Right lobe of liver (tissue), 6 donors: Measurements from ENCODE around the gene ENO2. TPM values are rescaled to one million over a fixed set of nuclear protein-coding genes. Genes with fewer than 3 reads are reported as not detected.

Experiments used
- ATAC-seq, 4 donors: fragments of 200-7000 bp; cut with Tn5 transposase; one replicate each; pipeline ENCODE4 v1.9.1; 2020; ENCODE audit warnings: mild to moderate bottlenecking in 4 of 4, moderate library complexity in 4 of 4
- DNase-seq, 3 donors: peaks; one replicate each; pipeline ENCODE4 v3.0.0-alpha.2; 2020
- H3K27ac ChIP-seq, 3 donors: fragments of 200-600 bp; one replicate each; pipeline ENCODE4 v1.8.0; 2022
- H3K27me3 ChIP-seq, 2 donors: fragments of 200-600 bp; one replicate each; pipeline ENCODE4 v1.8.0; 2022
- H3K36me3 ChIP-seq, 4 donors: fragments of 200-600 bp; sonication (generic) in 1 of 4; one replicate each; pipeline versions ENCODE4 v1.5.1 to v1.8.0; 2017 to 2022; ENCODE audit warnings: control low read depth in 1 of 4
- H3K4me1 ChIP-seq, 4 donors: fragments of 200-600 bp; sonication (generic) in 1 of 4; one replicate each; pipeline versions ENCODE4 v1.5.1 to v1.8.0; 2017 to 2022; ENCODE audit warnings: control low read depth in 1 of 4
- H3K4me3 ChIP-seq, 3 donors: fragments of 200-600 bp; one replicate each; pipeline ENCODE4 v1.8.0; 2022
- H3K9me3 ChIP-seq, 4 donors: fragments of 200-600 bp; sonication (generic) in 1 of 4; one replicate each; pipeline versions ENCODE4 v1.5.1 to v1.8.0; 2017 to 2022; ENCODE audit warnings: control low read depth in 1 of 4
- POLR2A ChIP-seq: fragments of 450-650 bp; IDR thresholded peaks from one replicate; pipeline ENCODE4 v1.6.1; 2017; ENCODE audit warnings: antibody characterized with exemption, mild to moderate bottlenecking
- WGBS: methylation state at CpG from one replicate; pipeline ENCODE4 v1.1.6; 2018; ENCODE audit warnings: low coverage, low lambda C conversion rate; ENCODE audit not compliant: insufficient coverage; ENCODE audit errors: missing lambda C conversion rate; 5-methylcytosine and 5-hydroxymethylcytosine counted together
- intact Hi-C, 2 donors: fragments of 100-400 bp; cut with DNase I; formaldehyde crosslinking; loops; one replicate each; pipeline versions ENCODE4 v1.11.2 to v1.14.1; 2022
- total RNA-seq, 6 experiments: library from RNA; depleted of rRNA in 2 of 6; stranded (reverse); fragments of >200 nt in 2 of 6; fragmentation: NEBNext Ultra II Directional in 3 of 6; extraction: Animal tissue kit (Norgen Biotek cat#: 25700) in 3 of 6; gene quantifications; one replicate each; pipeline versions ENCODE4 v1.1.0 to v1.2.4, GENCODE V29; 2016 to 2023
- TF ChIP-seq, protein P1 (sequence below), 4 donors: fragments of 200-600 bp in 3 of 4; fragments of 450-650 bp in 1 of 4; IDR thresholded peaks; one replicate each; pipeline versions ENCODE4 v1.5.1 to v1.8.0; 2016 to 2022; ENCODE audit warnings: antibody characterized with exemption in 4 of 4, mild to moderate bottlenecking in 2 of 4
- donor health status: DM: no; HTN: yes; CAD: no.
- donor health status: DM: no; HTN: no; CAD: no.
- donor health status: DM: no; HTN: no; CAD: no.
- donor health status: DM: no; HTN: yes; CAD: no.
- donor health status: DM: no; HTN: yes; CAD: no.

The ENO2 gene
- total RNA-seq, 6 experiments from 2014 or later = 1.1 to 9.3 (median 2.0) TPM

DNA sequence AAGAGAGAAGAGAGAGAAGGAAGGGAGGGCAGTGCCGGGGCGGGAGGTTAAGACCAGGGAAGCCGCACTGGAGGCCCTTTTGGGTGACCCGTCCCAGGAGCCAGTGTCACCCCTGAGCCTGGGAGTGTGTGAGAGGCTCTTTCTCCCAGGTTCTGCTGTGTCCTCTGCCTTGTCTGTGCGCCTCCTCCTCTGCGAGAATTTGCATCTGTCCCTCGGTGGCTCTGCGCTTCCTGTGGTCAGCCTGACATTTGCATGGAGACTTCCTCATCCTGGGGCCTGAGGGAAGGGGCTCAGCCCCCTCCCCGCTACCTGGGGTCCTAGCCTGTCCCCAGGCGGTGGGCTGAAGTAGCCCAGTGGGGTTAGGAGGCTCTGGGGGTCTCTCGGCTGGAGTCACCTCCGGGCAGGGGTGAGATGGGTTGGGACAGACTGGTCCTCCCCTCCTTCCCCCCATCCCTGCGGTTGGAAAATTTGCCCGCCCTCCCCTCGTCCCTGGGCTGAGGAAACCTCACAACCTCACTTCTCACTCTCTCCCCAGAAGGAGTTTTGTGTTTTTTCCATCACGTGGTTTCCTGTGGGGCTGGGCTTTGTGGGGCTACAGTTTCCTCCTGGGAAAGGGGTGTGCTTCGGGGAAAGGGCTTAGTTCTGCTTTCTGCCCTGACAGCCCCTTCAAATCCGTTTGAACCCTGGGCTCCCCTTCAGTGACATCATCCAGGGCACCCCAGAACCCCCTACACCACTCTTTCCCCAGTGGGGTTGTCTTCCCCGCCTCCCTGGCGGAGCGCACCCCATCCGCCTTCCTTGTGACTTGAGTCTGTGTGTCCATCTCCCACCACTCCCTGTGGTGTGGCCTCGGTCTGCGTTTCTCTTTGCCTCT is 39.3 kb downstream of the ENO2 start:
- Histone ChIP-seq H3K9me3 (no peaks in the 10 kb centered on the region), H3K4me1 (no peaks in the 10 kb centered on the region), H3K36me3 (no peaks in the 10 kb centered on the region), H3K4me3 (peak overlapping the region; percentile 27 to 48 (median 31)), H3K27ac (peak overlapping the region; percentile 15 to 80 (median 77)), H3K27me3 (no peaks in the 10 kb centered on the region)
- intact Hi-C loops = loop anchor here in 1 of 2 donors (10.0 kb wide), 1 partner anchor 141 kb away; the partner anchor contains the start of gene C1R
- ATAC-seq (peak; percentile 36 to 67 (median 46)), DNase-seq (peak; percentile 61 to 77 (median 63))
- peak; percentile 57 for TF ChIP-seq POLR2A
- TF ChIP-seq, protein P1, sequence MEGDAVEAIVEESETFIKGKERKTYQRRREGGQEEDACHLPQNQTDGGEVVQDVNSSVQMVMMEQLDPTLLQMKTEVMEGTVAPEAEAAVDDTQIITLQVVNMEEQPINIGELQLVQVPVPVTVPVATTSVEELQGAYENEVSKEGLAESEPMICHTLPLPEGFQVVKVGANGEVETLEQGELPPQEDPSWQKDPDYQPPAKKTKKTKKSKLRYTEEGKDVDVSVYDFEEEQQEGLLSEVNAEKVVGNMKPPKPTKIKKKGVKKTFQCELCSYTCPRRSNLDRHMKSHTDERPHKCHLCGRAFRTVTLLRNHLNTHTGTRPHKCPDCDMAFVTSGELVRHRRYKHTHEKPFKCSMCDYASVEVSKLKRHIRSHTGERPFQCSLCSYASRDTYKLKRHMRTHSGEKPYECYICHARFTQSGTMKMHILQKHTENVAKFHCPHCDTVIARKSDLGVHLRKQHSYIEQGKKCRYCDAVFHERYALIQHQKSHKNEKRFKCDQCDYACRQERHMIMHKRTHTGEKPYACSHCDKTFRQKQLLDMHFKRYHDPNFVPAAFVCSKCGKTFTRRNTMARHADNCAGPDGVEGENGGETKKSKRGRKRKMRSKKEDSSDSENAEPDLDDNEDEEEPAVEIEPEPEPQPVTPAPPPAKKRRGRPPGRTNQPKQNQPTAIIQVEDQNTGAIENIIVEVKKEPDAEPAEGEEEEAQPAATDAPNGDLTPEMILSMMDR (IDR thresholded peaks at IDR 0.05) = no peak
- 52% methylated on average over 12 of the region's 24 CpGs for WGBS

DNA sequence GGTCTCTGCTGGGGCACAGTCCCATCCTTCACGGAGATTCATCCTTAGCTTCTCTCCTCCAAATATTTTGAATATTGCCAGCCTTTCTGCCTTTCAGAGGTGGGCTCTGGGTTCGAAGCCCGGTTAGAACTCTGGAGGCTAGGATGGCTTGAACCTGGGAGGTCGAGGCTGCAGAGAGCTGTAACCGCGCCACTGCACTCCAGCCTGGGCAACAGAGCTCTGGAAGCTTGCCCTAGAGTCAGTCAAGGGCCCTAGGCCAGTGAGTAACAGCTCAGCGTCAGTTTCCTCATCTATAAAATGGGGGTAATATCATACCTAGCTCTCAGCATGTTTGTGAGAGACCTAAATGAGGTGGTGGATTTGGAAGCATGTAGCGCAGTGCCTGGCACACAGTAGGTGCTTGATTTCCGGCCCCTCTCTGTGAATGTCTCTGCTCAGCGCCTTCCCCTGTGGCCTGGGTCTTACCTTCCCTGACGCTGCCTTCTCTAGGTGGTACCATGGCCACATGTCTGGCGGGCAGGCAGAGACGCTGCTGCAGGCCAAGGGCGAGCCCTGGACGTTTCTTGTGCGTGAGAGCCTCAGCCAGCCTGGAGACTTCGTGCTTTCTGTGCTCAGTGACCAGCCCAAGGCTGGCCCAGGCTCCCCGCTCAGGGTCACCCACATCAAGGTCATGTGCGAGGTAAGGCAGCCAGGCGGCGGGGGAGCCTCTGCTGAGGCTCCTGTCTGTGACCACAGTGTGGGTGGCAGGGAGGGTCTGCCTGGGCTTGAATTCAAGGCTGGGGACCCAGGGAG is 40.1 kb downstream of the ENO2 start:
- 81% methylated on average over 9 of the region's 21 CpGs for WGBS

DNA sequence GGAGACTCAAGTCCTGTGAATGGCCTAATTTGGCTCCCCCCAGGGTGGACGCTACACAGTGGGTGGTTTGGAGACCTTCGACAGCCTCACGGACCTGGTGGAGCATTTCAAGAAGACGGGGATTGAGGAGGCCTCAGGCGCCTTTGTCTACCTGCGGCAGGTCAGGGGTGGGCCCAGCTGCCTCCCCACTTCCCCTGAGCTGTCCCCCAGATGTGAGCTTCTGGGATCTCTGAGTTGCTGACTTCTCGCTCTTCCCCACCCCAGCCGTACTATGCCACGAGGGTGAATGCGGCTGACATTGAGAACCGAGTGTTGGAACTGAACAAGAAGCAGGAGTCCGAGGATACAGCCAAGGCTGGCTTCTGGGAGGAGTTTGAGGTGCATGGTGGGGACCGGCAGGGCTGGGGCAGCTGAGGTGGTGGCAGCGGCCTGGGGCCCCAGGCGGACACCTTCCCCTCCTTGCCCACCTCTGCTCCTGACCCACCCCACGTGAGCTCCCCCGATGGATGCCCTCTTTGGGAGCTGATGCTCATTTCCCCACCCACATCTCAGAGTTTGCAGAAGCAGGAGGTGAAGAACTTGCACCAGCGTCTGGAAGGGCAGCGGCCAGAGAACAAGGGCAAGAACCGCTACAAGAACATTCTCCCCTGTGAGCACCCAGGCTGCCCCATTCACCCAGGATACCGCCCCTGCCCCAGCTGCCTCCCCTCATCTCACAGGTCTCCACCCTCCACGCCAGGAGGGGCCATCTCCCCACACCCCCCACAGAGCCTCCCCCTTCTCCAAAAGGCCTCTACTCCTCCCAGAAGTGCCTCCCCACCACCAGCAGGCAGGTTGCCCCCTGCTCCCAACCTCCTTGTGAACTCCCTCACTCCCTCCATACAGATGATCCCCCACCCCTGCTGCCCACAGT is 41.0 kb downstream of the ENO2 start:
- H3K36me3 ChIP-seq = no peaks in the 10 kb centered on the region
- H3K4me3 ChIP-seq = no peak overlapping the region
- whole genome bisulfite sequencing = 65% methylated on average over 4 of the region's 22 CpGs
- ATAC-seq (no peak), DNase-seq (peak in 1 of 3 donors; percentile 34)
- no peaks in the 10 kb centered on the region for H3K9me3 ChIP-seq
- H3K27ac ChIP-seq = no peak overlapping the region
- TF ChIP-seq POLR2A = no peak
- TF ChIP-seq, protein P1 (IDR thresholded peaks at IDR 0.05) = no peak
- intact Hi-C loops = loop anchor here in 1 of 2 donors (10.0 kb wide), 1 partner anchor 139 kb away; the partner anchor contains the start of gene C1R
- no peaks in the 10 kb centered on the region for H3K27me3 ChIP-seq
- H3K4me1 ChIP-seq = no peaks in the 10 kb centered on the region

More for the DNA sequence above, 40.1 kb downstream of the ENO2 start:
- H3K4me3 ChIP-seq = no peak overlapping the region
- no peak for TF ChIP-seq POLR2A
- TF ChIP-seq, protein P1 (IDR thresholded peaks at IDR 0.05) = no peak
- ATAC-seq (no peak), DNase-seq (peak in 1 of 3 donors; percentile 51)
- H3K27me3 ChIP-seq = no peaks in the 10 kb centered on the region
- peak overlapping the region in 2 of 3 donors; percentile 12 to 77 for H3K27ac ChIP-seq
- H3K9me3 ChIP-seq = no peaks in the 10 kb centered on the region
- no peaks in the 10 kb centered on the region for H3K4me1 ChIP-seq
- no peaks in the 10 kb centered on the region for H3K36me3 ChIP-seq
- intact Hi-C loops = loop anchor here in 1 of 2 donors (10.0 kb wide), 1 partner anchor 140 kb away; the partner anchor contains the start of gene C1R
